Stimulated activated CD8-positive, alpha-beta memory T cell treated with anti-CD3 and anti-CD28 coated beads, Interleukin-4, amount 100 ng/mL, for 24 hours (primary cell): ENCODE data around the gene KLC1.
"Not testable (repeated sequence)": the region's sequence is repeated elsewhere in the genome, so short reads cannot be mapped to it uniquely, and the experiment has no call there.

ENCODE experiments used
- DNase-seq: peaks from one replicate; pipeline ENCODE4 v3.0.0-alpha.2; 2020; ENCODE audit warnings: low read depth

Gene KLC1

GRCh38 chr14:103691655-103692054, 62.6 kb downstream of the KLC1 start:
- DNase-seq: not testable (repeated sequence)

DNA sequence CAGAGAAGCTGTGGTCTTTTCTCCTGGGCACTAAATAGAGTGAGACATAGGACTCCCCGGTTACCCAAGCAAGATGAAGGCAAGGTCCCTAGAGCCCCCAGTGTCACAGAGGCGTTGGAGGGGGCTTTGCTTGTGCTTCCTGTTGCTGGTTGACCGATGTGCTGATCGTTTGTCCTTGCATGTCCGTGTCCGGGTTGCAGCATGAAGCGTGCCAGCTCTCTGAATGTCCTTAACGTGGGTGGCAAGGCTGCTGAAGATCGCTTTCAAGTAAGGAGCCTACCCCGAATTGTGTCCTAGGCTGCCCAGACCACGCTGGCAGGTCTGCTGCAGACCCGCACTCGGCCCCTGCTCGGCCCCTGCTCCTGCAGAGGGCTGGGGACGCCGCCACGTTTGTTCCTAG, 63.1 kb downstream of the KLC1 start:
- DNase-seq: no peak

DNA sequence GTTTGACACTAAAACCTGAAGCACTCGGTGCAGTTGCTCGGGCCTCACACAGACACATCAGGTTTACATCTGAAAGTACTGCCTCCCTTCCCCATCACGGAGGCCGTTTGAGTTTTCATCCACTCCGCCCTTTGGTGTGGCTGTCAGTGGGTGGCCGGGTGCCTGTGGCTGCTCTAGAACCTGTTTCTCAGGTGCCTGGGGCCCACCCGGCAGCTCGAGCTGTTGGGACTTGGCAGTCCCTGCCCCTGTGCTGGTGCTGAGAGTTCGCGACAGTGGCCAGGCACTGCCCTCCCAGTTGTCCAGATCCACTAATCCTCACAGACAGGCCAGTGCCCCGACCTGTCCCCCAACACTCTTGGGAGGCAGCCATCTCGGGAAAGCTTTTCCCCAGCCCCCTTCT, 63.9 kb downstream of the KLC1 start:
- DNase-seq: no peak

GRCh38 chr14:103693515-103693914, 64.5 kb downstream of the KLC1 start:
- DNase-seq: no peak

DNA sequence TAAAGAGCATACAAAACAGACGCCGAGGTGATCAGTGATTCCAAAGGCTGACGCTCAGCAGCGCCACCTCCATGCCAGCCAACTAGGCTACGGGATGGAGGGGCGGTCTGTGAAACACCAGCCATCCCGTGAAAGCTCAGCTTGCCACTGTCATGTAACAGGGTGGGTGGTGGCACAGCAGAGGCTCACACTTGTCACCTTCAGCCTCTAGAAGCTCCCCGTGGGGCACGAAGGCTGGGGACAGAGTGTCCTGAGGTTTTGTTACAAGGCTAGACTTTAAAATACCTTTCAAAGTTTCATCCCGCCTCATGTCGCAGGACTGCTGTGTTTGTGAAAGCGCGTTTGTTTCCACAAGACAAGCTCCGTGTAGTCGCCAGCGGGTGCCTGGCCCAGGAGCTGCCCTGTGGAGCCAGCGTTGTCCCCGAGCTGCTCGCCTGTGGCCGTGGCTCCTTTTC, 65.6 kb downstream of the KLC1 start:
- no peak for DNase-seq

GRCh38 chr14:103695296-103696069, 66.5 kb downstream of the KLC1 start:
- no peak for DNase-seq

- DNase-seq: no peak
Observed at GRCh38 chr14:103696070-103696402, 67.0 kb downstream of the KLC1 start.

DNA sequence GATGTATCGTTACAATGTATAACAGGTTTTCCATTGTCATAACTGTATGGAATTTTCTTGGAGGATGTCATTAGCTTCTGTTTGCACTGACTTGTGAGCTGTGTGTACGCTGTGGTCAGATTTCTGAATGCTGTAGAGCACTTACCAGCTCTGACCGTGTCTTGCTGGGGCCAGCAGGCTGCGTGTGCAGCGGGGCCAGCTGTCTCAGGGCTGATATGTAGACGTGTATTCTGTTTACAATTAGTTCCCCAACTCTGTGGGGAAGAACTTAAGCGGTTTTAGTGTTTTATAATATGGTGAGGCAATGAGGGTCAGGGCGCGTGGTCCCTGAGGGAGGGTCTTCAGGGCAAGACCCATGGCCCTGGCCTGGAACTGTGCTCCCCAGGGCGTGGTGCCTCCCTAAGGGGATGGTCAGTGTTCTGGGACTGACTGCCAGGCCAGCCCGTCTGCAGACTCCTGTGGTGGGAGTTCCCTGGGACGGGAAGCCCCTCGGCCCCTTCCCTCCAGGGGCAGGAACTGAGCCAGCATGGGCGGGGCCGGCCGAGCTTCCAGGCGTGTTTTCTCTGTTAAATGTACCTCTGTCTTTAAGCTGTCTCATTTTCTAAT, 67.6 kb downstream of the KLC1 start:
- no peak for DNase-seq

GRCh38 chr14:103697206-103697602, 68.2 kb downstream of the KLC1 start:
- no peak for DNase-seq

DNA sequence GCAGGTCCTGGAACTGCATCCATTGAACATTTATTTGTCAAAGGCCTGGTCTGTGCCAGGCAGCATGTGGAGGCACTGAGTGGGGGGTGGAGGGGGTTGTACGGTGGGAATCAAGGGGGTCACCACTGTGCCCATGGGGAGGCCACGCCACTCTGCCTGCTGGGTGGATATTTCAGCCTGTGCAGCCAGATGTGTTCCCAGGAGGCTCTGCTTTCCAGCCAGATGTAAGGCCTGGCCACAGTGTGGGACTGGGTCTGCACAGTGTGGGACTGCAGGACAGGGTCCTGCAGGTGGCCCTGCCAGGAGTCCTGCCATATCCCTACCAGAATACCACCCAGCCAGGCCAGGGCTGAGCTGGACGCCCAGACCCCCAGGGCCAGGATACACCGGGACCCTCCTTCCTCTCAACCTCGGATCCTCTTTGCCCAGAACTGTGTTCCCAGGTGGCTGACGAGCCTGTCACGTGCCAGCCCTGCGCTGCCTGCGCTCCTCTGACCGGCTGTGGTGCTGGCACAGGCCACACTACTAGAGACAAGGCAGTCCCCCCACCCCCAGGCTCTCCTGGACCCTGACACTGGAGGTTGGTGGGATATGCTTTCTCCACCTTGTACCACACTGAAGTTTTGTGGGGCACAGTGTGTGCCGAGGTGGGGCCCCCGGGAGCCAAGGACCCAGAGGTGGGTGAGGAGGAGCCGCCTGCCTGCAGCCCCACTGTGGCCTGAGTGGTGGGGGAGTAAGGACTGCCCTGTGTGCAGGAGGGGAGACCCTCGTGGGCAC, 68.8 kb downstream of the KLC1 start:
- DNase-seq: no peak

GRCh38 chr14:103698380-103699260, 69.6 kb downstream of the KLC1 start:
- DNase-seq: no peak

DNA sequence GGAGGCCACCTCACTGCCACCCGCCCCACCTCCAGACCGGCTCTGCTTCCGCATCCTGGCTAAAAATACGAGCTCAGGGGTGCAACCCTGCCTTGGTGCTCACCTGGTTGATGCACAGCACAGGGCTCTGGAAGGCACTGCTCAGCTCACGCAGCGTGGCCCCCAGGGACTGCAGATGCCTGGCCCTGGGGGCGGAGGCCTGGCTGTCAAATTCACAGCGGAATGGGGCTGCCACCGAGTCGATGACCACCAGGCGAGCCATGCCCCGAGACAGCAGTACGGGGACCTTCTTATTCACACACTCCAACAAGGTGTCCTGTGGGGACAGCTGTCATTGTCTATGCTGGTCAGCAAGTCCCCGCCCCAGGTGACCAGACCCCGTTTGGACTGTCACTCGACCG, 70.2 kb downstream of the KLC1 start:
- DNase-seq: no peak

DNA sequence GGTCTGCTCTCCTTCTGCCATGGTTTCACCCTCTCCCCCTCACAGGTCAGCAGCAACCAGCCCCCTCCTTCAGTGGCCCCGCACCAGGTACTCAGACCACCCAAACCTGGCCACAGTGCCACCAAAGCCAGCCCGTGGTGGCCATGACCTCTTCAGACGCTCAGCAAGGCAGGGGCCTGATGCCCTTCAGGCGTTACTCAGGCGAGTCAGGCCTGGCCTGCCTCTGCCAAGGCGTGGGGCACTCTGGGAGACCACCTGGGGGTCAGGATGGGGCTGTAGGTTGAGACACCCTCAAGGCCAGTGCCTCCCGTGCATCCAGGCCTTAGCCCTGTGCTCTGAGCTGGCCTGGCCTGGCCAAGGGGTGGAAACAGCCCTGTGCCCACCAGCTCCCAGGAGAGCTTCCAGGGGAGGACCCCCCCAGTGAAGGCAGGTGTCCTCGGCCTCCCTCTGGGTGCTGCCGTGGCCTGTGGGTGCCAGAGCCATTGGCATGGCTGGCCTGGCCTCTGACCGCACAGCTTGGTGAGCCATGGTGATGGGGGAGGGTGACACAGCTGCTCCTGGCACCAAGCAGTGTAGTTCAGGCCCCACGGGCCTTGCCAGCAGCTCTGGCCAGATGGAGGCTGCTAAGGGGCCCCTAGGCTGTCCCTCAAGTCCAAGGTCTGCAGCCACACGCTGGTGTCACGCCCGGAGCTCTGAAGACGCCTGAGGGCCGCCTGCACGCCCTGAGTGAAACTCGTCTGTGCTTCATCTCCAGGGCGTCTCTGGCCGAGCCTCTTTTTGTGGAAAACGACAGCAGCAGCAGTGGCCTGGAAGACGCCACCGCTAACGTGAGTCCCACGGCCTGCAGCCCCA, 71.1 kb downstream of the KLC1 start:
- DNase-seq: no peak

- no peak for DNase-seq
Observed at GRCh38 chr14:103700753-103701490, 71.9 kb downstream of the KLC1 start.

- DNase-seq: no peak
Observed at GRCh38 chr14:103702095-103702494, 73.1 kb downstream of the KLC1 start.

GRCh38 chr14:103702497-103703432, 73.8 kb downstream of the KLC1 start:
- DNase-seq: no peak

GRCh38 chr14:103703433-103704385, 74.7 kb downstream of the KLC1 start:
- no peak for DNase-seq

DNA sequence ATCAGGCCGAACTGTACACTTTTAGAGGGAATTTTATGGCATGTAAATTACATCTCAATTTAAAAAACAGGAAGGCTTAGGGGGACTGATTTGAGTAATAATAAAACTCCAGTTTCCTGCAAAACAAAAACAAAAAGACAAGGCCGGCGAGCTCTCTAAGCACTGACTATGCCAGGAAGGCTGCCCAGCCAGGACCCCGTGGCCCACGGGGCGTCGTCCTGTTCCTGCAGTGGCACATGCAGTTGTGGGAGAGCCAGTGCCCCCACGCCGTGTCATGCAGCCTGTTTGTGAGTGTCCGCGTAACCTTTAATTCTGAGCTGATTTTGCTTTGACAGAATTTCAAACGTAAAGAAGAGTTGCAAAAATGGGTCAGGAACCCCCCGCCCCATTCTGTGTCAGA, 75.7 kb downstream of the KLC1 start:
- no peak for DNase-seq
